ENCODE measurements around the gene NRXN3.

DNA sequence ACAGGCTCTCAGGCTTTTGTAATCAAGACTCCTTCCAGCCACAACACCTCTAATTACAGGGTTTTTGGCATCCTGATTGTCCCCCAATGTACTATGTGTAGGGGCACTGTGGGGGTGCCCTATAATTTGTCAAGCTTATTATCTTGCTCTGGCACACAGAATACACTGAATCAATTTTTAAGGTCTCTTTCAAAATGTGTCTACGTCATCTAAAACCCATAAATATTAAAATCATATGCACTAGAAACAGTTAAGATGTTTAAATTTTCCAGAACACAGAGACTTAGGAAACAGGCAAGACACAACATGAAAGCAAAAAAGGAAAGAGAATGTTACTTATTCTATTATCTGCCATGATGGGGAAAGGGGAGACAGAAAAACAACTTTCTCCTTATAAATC lies 665.7 kb downstream of the NRXN3 start:
- TF ChIP-seq, protein P1, sequence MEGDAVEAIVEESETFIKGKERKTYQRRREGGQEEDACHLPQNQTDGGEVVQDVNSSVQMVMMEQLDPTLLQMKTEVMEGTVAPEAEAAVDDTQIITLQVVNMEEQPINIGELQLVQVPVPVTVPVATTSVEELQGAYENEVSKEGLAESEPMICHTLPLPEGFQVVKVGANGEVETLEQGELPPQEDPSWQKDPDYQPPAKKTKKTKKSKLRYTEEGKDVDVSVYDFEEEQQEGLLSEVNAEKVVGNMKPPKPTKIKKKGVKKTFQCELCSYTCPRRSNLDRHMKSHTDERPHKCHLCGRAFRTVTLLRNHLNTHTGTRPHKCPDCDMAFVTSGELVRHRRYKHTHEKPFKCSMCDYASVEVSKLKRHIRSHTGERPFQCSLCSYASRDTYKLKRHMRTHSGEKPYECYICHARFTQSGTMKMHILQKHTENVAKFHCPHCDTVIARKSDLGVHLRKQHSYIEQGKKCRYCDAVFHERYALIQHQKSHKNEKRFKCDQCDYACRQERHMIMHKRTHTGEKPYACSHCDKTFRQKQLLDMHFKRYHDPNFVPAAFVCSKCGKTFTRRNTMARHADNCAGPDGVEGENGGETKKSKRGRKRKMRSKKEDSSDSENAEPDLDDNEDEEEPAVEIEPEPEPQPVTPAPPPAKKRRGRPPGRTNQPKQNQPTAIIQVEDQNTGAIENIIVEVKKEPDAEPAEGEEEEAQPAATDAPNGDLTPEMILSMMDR (IDR thresholded peaks at IDR 0.05 in 2 of 3, conservative IDR thresholded peaks at IDR 0.05 in 1 of 3; ENCODE audit: borderline replicate concordance in 1 of 3, insufficient read depth in 1 of 3, low read depth in 2 of 3, low read length in 2 of 3): no peak
- no peak for TF ChIP-seq POLR2A (IDR thresholded peaks at IDR 0.05; ENCODE audit: borderline replicate concordance, extremely low read depth, insufficient read depth, insufficient read length)
- TF ChIP-seq, protein P2, sequence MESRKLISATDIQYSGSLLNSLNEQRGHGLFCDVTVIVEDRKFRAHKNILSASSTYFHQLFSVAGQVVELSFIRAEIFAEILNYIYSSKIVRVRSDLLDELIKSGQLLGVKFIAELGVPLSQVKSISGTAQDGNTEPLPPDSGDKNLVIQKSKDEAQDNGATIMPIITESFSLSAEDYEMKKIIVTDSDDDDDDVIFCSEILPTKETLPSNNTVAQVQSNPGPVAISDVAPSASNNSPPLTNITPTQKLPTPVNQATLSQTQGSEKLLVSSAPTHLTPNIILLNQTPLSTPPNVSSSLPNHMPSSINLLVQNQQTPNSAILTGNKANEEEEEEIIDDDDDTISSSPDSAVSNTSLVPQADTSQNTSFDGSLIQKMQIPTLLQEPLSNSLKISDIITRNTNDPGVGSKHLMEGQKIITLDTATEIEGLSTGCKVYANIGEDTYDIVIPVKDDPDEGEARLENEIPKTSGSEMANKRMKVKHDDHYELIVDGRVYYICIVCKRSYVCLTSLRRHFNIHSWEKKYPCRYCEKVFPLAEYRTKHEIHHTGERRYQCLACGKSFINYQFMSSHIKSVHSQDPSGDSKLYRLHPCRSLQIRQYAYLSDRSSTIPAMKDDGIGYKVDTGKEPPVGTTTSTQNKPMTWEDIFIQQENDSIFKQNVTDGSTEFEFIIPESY (IDR thresholded peaks at IDR 0.05; ENCODE audit: extremely low read depth, insufficient replicate concordance, low read length): no peak
- no peak for TF ChIP-seq SRF (IDR thresholded peaks at IDR 0.05; ENCODE audit: low read depth)
- no peak for TF ChIP-seq CEBPB (IDR thresholded peaks at IDR 0.05; ENCODE audit: low read depth)
- TF ChIP-seq POLR2AphosphoS5 (IDR thresholded peaks at IDR 0.05; ENCODE audit: low read depth, low read length): no peak
- TF ChIP-seq EZH2 (IDR thresholded peaks at IDR 0.05): no peak
- TF ChIP-seq EGR1 (IDR thresholded peaks at IDR 0.05; ENCODE audit: low read depth): no peak
- TF ChIP-seq YY1 (IDR thresholded peaks at IDR 0.05; ENCODE audit: extremely low read depth, insufficient replicate concordance, low read depth, low read length): no peak
- no peak for TF ChIP-seq EZH2phosphoT487 (IDR thresholded peaks at IDR 0.05; ENCODE audit: borderline replicate concordance)

Data from HCT116 (cell line).